GM21619 (cell line): ENCODE measurements around the gene CTNNBIP1.
"Not testable (repeated sequence)": the region's sequence is repeated elsewhere in the genome, so short reads cannot be mapped to it uniquely, and the experiment has no call there.

Source experiments
- ATAC-seq: cut with Tn5 transposase; IDR thresholded peaks from one replicate; pipeline ENCODE4 v1.9.1; 2021; ENCODE audit not compliant: unreplicated experiment

Gene CTNNBIP1

DNA sequence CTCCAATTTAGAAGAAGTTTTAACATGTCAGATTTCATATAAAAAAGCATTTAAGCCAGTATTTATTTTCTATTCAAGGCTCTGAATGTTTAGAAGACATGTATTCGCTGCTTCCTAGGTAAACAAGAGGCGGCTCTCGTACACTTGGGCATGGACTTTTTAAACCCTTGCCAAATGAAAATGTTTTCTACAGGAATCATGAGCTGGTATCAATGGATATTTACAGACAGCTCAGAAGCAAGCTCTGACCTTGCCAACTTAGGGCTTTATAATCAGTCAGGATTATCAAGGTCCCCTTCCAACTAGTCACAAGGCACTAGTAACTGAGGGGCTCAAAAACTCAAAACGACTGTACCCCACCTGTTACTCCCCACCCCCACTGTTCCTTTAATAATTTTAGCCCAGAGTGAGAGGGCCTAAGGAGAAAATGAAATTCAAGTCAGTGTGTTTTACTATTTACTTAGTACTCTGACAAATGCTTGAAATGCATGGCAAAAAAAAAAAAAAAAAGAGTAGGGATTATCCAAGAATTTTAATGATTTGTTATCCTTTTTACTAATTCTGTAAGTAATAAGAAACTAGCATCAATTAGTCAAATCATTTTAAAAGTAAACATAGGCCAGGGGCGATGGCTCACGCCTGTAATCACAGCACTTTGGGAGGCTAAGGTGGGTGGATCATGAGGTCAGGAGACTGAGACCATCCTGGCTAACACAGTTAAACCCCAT is 98.7 kb downstream of the CTNNBIP1 start:
- no peak for ATAC-seq

DNA sequence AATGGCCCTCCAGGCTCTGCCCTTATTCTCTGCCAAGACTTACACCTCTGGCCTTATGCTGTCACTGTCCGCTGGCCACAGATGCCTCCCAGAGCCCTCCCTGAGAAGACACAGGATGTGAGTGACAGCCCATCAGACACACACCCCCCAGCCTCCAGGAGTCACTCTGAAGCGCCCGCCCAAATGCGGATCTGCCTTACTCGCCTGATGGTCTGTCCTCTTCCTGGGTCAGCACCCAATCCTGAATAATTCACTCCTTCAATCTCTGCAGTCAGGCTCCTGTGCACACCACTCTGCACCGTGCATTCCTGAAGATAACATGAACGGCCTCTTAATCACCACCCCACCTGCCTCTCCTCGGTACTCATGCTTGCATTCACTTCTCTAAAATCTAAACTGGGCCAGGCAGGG is 101.0 kb downstream of the CTNNBIP1 start:
- no peak for ATAC-seq

DNA sequence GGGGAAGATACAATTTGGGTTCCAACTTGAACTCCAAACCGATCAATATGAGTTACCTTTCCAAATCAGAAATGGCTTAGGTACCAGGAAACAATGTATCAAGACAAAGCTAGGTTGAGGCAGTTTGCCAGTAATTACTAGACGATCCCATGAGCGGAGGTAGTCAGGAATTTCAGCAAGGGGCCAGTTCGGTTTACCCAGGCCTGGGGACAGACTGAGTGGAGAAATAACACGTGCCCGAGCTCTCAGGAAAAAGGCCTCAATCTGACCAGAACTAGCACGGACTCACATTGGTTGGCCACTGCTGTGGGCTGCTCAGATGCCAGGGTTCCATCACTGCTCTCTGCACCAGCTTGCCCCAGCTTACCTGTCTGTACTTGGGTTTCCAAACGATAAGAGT is 101.6 kb downstream of the CTNNBIP1 start:
- no peak for ATAC-seq

DNA sequence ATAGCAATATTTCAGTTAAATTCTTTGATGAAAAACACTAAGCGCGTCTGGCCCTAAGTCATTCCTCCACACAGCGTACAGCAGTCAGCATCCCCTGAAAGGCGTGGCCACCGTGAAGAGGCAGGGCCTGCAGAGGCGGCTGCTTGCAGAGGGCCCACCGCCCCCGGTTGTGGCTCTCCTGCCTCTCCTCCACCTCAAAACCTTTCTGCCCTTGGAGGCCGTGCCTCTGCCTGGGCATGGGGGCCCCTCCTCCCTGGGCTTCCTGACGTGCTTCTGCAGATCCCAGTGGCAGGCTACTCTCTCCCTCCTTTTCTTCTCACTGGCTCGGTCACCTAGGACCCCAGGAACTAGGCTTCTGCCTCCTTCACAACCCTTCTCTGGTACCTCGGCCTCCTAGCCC is 102.5 kb downstream of the CTNNBIP1 start:
- no peak for ATAC-seq

DNA sequence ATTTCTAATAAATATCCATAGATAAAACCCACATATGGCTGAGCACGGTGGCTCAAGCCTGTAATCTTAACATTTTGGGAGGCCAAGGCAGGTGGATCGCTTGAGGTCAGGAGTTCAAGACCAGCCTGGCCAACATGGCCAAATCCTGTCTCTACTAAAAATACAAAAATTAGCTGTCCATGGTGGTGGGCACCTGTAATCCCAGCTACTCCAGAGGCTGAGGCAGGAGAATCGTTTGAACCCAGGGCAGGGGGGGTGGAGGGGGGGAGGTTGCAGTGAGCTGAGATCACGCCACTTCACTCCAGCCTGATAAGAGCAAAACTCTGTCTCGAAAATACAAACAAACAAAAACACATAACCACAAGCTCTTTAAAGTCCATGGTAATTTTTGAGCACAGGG is 104.1 kb downstream of the CTNNBIP1 start:
- not testable (repeated sequence) for ATAC-seq

DNA sequence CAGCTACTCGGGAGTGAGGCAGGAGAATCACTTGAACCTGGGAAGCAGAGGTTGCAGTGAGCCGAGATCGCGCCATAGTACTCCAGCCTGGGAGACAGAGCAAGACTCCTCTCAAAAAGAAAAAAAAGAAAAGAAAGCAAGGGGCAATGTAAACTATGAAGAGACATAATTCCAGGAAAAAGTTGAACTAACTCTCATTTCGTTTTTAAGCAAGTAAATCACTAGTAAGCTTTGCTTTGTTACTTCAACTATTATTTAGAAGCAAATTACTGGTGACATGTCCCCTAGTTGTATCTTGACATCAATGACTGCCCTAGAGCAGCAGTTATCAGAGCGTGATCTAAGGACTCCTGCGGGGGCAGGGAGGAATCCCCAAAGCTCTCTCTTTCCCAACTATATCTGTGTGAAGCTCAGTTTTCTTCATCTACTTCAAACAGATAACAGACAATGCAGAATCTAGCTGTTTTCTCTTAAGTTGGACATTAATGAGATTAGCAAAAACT is 105.0 kb downstream of the CTNNBIP1 start:
- no peak for ATAC-seq

DNA sequence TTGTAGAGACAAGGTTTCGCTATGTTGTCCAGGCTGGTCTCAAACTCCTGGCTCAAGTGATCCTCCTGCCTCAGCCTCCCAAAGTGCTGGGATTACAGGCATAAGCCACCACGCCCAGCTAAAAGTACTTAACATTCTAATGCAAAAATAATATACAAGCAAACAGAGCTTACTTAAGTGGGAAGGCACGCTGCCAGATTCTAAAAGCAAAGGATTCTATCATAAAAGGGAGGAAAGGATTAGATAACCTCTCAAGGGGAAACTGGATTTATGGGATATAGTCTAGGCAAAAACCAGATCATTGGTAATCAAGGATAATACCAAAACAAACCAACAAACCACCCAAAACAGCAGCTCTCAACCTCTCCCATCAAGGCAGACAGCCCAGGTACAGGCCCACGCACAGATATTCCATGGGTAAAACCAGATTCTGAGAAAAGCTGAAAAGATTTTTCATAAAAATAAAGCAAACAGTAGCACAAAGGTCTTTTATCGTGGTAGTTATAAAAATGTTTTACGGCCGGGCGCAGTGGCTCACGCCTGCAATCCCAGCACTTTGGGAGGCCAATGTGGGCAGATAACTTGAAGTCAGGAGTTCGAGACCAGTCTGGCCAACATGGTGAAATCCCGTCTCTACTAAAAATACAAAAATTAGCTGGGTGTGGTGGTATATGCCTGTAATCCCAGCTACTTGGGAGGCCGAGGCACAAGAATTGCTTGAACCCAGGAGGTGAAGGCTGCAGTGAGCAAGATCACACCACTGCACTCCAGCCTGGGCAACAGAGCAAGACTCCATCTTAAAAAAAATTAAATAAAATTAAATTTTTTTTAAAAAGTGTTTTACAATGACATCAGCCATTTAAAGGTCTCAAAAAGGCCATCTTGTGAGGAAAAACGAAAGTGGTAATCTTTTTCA is 106.8 kb downstream of the CTNNBIP1 start:
- not testable (repeated sequence) for ATAC-seq

DNA sequence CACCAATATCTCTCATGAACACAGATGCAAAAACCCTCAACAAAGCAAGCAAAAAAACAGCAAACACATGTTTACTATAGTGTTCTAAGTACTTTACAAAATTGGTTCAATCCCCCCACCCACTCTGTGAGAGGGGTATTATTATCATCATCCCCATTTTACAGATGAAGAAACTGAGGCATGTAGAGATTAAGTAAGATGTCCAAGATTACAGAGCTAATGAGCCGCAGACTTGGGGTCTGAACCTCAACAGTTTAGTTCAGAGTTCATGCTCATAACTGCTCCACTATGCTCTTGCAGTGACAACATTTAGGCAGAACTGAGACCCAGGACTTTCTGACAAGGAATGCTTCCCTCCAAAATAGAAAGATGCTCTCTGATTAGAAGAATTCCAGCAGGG is 108.2 kb downstream of the CTNNBIP1 start:
- no peak for ATAC-seq
